ENCODE data around the gene CYTL1. TPM values are rescaled to one million over a fixed set of nuclear protein-coding genes. Genes with fewer than 3 reads are reported as not detected.

CYTL1 gene
- total RNA-seq, 6 experiments from 2014 or later = 0.20 TPM; not detected in 5

DNA sequence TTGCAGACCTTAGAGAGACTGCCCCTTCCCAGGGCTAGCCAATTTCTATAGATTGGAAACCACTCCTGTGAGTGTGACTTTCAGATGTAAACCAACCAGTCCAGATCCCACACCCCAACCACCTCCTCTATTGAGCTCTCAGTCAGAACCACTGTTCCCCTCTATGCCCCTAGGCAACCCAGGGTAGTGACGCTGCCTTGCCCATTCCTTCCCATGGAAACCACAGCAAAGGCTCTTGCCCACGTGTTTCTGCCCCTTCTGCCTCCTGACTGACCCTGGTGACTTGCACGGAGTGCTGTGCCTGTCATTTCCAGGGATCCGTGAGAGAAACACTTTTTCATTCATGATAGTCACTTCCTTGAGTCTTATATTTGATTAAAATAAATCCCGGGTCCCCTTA lies 32.4 kb downstream of the CYTL1 start:
- ATAC-seq = no peak
- H3K27me3 ChIP-seq = no peaks in the 10 kb centered on the region
- intact Hi-C loops (cut with DNase I) = no loop called here
- no peak overlapping the region for H3K27ac ChIP-seq
- H3K4me3 ChIP-seq = no peak overlapping the region
- H3K9me3 ChIP-seq = no peaks in the 10 kb centered on the region
- H3K36me3 ChIP-seq = no peaks in the 10 kb centered on the region
- DNase-seq = no peak
- WGBS (ENCODE audit: insufficient coverage, low coverage, low lambda C conversion rate, missing lambda C conversion rate) = 59% methylated on average over 5 of the region's 5 CpGs
- H3K4me1 ChIP-seq = no peaks in the 10 kb centered on the region
- TF ChIP-seq POLR2A (IDR thresholded peaks at IDR 0.05) = no peak
- TF ChIP-seq, protein P1, sequence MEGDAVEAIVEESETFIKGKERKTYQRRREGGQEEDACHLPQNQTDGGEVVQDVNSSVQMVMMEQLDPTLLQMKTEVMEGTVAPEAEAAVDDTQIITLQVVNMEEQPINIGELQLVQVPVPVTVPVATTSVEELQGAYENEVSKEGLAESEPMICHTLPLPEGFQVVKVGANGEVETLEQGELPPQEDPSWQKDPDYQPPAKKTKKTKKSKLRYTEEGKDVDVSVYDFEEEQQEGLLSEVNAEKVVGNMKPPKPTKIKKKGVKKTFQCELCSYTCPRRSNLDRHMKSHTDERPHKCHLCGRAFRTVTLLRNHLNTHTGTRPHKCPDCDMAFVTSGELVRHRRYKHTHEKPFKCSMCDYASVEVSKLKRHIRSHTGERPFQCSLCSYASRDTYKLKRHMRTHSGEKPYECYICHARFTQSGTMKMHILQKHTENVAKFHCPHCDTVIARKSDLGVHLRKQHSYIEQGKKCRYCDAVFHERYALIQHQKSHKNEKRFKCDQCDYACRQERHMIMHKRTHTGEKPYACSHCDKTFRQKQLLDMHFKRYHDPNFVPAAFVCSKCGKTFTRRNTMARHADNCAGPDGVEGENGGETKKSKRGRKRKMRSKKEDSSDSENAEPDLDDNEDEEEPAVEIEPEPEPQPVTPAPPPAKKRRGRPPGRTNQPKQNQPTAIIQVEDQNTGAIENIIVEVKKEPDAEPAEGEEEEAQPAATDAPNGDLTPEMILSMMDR (IDR thresholded peaks at IDR 0.05) = no peak

DNA sequence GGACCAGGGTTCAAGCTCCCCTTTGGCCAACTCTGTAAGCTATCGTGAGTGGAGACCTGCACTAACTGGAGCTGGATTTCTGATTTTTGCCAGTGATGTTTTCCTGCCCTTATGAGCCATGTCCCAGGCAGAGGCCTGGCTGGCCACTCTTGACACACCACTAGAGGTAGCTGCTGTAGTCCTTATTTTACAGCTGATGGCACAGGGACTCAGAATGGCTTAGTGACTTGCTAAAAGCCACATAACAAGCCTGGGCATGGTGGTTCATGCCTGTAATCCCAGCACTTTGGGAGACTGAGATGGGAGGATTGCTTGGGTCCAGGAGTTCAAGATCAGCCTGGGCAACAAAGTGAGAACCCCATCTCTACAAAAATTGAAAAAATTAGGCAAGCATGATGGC lies 33.4 kb downstream of the CYTL1 start:
- intact Hi-C loops (cut with DNase I) = no loop called here
- Histone ChIP-seq H3K27ac (no peak overlapping the region), H3K4me1 (no peaks in the 10 kb centered on the region), H3K9me3 (no peaks in the 10 kb centered on the region), H3K36me3 (no peaks in the 10 kb centered on the region), H3K4me3 (no peak overlapping the region), H3K27me3 (no peaks in the 10 kb centered on the region)
- WGBS (ENCODE audit: insufficient coverage, low coverage, low lambda C conversion rate, missing lambda C conversion rate) = no CpG with 5 or more reads among the region's 1 CpG
- DNase-seq = no peak
- no peak for ATAC-seq
- no peak for TF ChIP-seq POLR2A (IDR thresholded peaks at IDR 0.05)
- TF ChIP-seq, protein P1 (IDR thresholded peaks at IDR 0.05) = no peak

DNA sequence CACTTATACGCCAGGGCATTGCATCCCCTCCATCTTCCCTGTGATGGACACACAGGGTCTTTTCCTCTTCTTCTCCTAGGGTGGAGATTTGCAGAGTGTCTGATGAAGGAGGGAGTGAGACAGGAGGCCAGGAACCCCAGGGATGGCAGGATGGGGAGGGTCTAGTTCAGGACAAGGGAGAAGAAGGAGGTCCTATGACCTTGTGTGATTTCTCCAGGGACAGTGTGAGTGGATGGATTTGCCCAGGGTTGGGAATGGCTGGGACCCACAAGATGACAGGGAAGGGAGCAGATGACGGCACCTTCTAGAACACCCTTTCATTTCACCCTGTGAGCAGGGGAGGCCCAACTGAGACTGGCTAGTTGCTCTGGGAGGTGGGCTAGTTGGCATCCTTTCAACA lies 34.2 kb downstream of the CYTL1 start:
- no peak for ATAC-seq
- TF ChIP-seq, protein P1 (IDR thresholded peaks at IDR 0.05) = no peak
- no peak for TF ChIP-seq POLR2A (IDR thresholded peaks at IDR 0.05)
- WGBS (ENCODE audit: insufficient coverage, low coverage, low lambda C conversion rate, missing lambda C conversion rate) = 85% methylated on average over 2 of the region's 2 CpGs

DNA sequence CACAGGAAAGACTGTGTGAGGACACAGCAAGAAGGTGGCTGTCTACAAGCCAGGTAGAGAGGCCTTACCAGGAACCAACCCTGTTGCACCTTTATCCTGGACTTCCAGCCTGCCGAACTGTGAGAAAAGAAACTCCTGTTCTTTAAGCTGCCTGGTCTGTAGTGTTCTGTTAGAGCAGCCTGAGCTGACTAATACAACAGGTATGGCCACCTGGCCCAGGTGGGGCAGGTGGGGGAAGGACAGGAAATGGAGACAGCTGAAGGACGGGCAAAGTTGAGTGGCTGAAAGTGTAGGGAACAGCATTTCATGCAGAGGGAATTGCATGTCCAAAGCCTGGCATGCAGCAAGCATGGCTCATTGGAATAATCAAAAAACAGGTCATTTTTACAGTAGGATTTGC lies 35.1 kb downstream of the CYTL1 start:
- Histone ChIP-seq H3K4me1 (no peaks in the 10 kb centered on the region), H3K9me3 (no peaks in the 10 kb centered on the region), H3K36me3 (no peaks in the 10 kb centered on the region), H3K4me3 (no peak overlapping the region), H3K27me3 (no peaks in the 10 kb centered on the region), H3K27ac (no peak overlapping the region)
- DNase-seq (no peak), ATAC-seq (no peak)
- intact Hi-C loops (cut with DNase I) = no loop called here
- WGBS (ENCODE audit: insufficient coverage, low coverage, low lambda C conversion rate, missing lambda C conversion rate) = 43% methylated on average over 1 of the region's 2 CpGs
- TF ChIP-seq, protein P1 (IDR thresholded peaks at IDR 0.05) = no peak
- TF ChIP-seq POLR2A (IDR thresholded peaks at IDR 0.05) = no peak

More for the DNA sequence above, 34.2 kb downstream of the CYTL1 start:
- Histone ChIP-seq H3K4me3 (no peak overlapping the region), H3K27ac (no peak overlapping the region), H3K36me3 (no peaks in the 10 kb centered on the region), H3K4me1 (no peaks in the 10 kb centered on the region), H3K9me3 (no peaks in the 10 kb centered on the region), H3K27me3 (no peaks in the 10 kb centered on the region)
- intact Hi-C loops (cut with DNase I) = no loop called here
- DNase-seq = no peak

DNA sequence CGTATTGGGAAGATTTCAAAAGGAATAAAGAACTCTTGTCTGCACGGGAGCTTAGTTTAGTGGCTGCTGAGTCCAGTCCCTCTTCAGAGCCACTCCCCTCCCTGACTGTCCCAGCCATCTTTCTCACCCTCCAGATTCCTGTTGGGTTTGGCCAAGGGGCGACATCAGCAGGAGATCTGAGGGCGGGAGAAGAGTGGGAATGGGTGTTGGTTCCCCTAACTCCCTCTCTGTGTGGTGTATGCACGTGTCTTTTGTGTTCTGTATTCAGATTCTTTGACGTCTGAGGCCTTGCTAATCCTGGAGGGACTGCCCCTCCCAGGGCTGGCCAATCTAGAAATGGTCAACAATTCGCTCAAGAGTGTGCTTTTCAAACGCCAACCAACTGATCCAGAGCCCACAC lies 37.4 kb downstream of the CYTL1 start:
- Histone ChIP-seq H3K27me3 (no peaks in the 10 kb centered on the region), H3K4me1 (no peaks in the 10 kb centered on the region), H3K9me3 (no peaks in the 10 kb centered on the region), H3K27ac (no peak overlapping the region), H3K36me3 (no peaks in the 10 kb centered on the region), H3K4me3 (no peak overlapping the region)
- TF ChIP-seq, protein P1 (IDR thresholded peaks at IDR 0.05) = no peak
- no peak for TF ChIP-seq POLR2A (IDR thresholded peaks at IDR 0.05)
- WGBS (ENCODE audit: insufficient coverage, low coverage, low lambda C conversion rate, missing lambda C conversion rate) = 21% methylated on average over 3 of the region's 8 CpGs
- no peak for DNase-seq
- no peak for ATAC-seq
- intact Hi-C loops (cut with DNase I) = no loop called here

Measured in right lobe of liver (tissue), 6 donors.